HL-60 (cell line): Measurements from ENCODE around the gene PRDM11.

Source experiments
- DNase-seq, 2 experiments: peaks; one replicate each; pipeline ENCODE4 v3.0.0-alpha.2; 2010 to 2020; ENCODE audit warnings: low read depth in 1 of 2, low spot score in 1 of 2
- H3K27ac ChIP-seq: fragments of 250-450 bp; sonication (Bioruptor Pico); replicated peaks from 2 replicates; pipeline ENCODE4 v1.5.1; 2020; ENCODE audit warnings: mild to moderate bottlenecking, moderate library complexity
- H3K27me3 ChIP-seq: fragments of 250-450 bp; sonication (Bioruptor Pico); 2 replicates; pipeline ENCODE4 v1.5.1; 2021; ENCODE audit warnings: mild to moderate bottlenecking, moderate library complexity; ENCODE audit not compliant: insufficient read depth, poor library complexity, severe bottlenecking
- H3K4me3 ChIP-seq: replicated peaks from 2 replicates; pipeline ENCODE4 v1.5.1; 2011; ENCODE audit warnings: mild to moderate bottlenecking, control low read depth, low read length; ENCODE audit not compliant: insufficient read depth
- GABPA ChIP-seq: IDR thresholded peaks from 2 replicates; pipeline ENCODE4 v1.6.1; 2012; ENCODE audit warnings: low read depth
- POLR2AphosphoS5 ChIP-seq: IDR thresholded peaks from 2 replicates; pipeline ENCODE4 v1.6.1; 2012; ENCODE audit warnings: low read depth
- SPI1 ChIP-seq: IDR thresholded peaks from 2 replicates; pipeline ENCODE4 v1.6.1; 2012; ENCODE audit warnings: low read depth, mild to moderate bottlenecking, borderline replicate concordance
- TF ChIP-seq, protein P1 (sequence below): IDR thresholded peaks from 2 replicates; pipeline ENCODE4 v1.6.1; 2012; ENCODE audit warnings: low read depth; ENCODE audit not compliant: insufficient replicate concordance
- TF ChIP-seq, protein P2 (sequence below): IDR thresholded peaks from one replicate; pipeline ENCODE4 v1.5.1; 2011; ENCODE audit warnings: low read length, control low read depth, inconsistent platforms; ENCODE audit not compliant: insufficient read depth

Gene PRDM11

DNA sequence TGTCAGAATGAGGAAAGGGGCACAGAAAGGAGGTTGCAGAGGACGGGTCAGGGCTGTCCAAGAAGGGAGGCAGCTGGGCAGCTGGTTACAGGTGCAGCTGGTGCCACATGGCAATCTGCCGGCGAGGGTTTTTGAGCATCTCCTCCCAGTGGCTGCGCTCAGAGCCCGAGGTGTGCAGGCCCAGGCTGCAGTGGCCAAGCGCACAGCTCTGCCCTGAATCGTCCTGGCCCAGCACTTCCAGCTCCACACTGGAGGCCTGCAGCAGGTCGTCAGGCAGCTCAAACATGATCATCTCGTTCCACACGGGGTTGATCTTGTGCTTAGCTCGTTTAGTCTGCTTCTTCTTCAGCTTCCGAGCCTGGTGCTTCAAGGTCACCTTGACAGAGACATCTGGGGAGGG, 97.5 kb downstream of the PRDM11 start:
- Histone ChIP-seq H3K27ac (no peak overlapping the region), H3K4me3 (no peak overlapping the region), H3K27me3 (peaks cover 2% of the 10 kb centered on the region)
- no peak for DNase-seq
- TF ChIP-seq, protein P1, sequence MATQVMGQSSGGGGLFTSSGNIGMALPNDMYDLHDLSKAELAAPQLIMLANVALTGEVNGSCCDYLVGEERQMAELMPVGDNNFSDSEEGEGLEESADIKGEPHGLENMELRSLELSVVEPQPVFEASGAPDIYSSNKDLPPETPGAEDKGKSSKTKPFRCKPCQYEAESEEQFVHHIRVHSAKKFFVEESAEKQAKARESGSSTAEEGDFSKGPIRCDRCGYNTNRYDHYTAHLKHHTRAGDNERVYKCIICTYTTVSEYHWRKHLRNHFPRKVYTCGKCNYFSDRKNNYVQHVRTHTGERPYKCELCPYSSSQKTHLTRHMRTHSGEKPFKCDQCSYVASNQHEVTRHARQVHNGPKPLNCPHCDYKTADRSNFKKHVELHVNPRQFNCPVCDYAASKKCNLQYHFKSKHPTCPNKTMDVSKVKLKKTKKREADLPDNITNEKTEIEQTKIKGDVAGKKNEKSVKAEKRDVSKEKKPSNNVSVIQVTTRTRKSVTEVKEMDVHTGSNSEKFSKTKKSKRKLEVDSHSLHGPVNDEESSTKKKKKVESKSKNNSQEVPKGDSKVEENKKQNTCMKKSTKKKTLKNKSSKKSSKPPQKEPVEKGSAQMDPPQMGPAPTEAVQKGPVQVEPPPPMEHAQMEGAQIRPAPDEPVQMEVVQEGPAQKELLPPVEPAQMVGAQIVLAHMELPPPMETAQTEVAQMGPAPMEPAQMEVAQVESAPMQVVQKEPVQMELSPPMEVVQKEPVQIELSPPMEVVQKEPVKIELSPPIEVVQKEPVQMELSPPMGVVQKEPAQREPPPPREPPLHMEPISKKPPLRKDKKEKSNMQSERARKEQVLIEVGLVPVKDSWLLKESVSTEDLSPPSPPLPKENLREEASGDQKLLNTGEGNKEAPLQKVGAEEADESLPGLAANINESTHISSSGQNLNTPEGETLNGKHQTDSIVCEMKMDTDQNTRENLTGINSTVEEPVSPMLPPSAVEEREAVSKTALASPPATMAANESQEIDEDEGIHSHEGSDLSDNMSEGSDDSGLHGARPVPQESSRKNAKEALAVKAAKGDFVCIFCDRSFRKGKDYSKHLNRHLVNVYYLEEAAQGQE, result no peak
- TF ChIP-seq, protein P2, sequence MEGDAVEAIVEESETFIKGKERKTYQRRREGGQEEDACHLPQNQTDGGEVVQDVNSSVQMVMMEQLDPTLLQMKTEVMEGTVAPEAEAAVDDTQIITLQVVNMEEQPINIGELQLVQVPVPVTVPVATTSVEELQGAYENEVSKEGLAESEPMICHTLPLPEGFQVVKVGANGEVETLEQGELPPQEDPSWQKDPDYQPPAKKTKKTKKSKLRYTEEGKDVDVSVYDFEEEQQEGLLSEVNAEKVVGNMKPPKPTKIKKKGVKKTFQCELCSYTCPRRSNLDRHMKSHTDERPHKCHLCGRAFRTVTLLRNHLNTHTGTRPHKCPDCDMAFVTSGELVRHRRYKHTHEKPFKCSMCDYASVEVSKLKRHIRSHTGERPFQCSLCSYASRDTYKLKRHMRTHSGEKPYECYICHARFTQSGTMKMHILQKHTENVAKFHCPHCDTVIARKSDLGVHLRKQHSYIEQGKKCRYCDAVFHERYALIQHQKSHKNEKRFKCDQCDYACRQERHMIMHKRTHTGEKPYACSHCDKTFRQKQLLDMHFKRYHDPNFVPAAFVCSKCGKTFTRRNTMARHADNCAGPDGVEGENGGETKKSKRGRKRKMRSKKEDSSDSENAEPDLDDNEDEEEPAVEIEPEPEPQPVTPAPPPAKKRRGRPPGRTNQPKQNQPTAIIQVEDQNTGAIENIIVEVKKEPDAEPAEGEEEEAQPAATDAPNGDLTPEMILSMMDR, result no peak
- TF ChIP-seq POLR2AphosphoS5, result no peak
- TF ChIP-seq GABPA, result no peak
- TF ChIP-seq SPI1, result no peak

DNA sequence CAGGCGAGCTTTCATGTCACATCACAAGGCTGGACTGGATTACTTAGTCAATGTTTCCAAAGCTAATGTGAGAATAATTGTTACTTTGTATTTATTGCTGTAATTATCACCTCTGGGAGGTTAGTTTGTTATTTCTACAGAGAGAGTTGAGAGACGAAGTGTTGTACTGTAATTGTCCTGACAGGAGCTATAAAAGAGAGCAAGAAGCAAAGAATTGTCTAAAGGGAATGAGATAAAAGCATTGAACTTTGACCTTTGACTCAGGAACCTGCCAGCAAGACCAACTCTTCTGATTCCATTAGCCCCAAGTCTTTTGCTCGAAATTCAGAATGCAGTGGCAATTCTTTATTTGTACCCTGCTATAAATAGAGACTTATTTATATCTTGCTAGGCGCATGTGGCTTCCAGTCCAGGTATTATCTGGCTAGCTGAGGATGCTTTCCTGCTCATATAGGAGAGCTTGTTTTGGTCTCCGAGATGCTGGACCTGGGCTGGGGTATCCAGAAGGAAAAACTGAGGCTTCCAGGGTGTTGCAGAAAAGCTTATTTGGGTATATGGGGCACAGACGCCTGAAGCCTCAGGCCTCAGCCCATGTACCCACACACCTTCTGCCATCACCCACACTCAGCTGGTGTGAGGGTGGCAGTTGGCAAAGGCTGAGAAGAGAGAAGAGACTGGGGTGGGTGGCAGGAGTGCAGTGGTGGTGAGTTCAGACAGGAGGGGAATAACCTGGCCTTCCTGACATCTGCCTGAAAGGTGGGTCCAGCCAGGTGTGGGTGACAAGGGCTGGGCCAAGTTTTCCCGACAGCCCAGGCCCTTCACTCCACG, 99.0 kb downstream of the PRDM11 start:
- DNase-seq, result no peak
- Histone ChIP-seq H3K27ac (no peak overlapping the region), H3K4me3 (no peak overlapping the region), H3K27me3 (peaks cover 2% of the 10 kb centered on the region)
- TF ChIP-seq GABPA (no peak), POLR2AphosphoS5 (no peak), SPI1 (no peak)
- TF ChIP-seq, protein P2, result no peak
- TF ChIP-seq, protein P1, result no peak

DNA sequence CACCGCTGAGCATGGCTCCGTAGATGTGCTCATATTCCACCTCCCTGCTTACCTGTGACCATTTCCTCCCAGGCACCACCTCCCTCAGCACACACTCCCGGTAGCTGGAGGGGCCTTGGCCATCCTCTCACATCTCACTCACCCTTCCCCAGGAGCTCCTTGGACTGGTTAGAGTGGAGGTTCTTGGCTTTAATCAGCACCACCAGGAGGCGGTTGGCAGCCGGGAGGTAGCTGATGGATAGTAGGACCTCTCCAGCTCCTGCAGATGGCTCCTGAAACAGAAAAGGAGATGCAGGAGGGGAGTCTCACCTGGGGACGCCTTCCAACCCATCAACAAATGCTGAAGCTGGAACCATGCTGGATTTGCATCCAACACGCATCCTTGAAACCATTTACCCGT, 99.8 kb downstream of the PRDM11 start:
- Histone ChIP-seq H3K27ac (no peak overlapping the region), H3K27me3 (peaks cover 2% of the 10 kb centered on the region), H3K4me3 (no peak overlapping the region)
- TF ChIP-seq SPI1, result no peak
- TF ChIP-seq, protein P2, result no peak
- TF ChIP-seq POLR2AphosphoS5, result no peak
- TF ChIP-seq GABPA, result no peak
- TF ChIP-seq, protein P1, result no peak
- DNase-seq, result no peak
